Natural killer cell (primary cell): ENCODE results near the gene TYMS. TPM values are rescaled to one million over a fixed set of nuclear protein-coding genes. Genes with fewer than 3 reads are reported as not detected.

Experiments used
- ATAC-seq, 3 donors: fragments of 150-1000 bp in 2 of 3; fragments of 200-7000 bp in 1 of 3; cut with Tn5 transposase; 1 replicate in 1 of 3; 2 replicates in 2 of 3; pipeline ENCODE4 v1.10.0; 2021; ENCODE audit warnings: mild to moderate bottlenecking in 2 of 3, moderate library complexity in 2 of 3
- DNase-seq, 2 donors: peaks; one replicate each; pipeline versions ENCODE4 v3.0.0 to v3.0.0-alpha.2; 2013 to 2021; ENCODE audit warnings: mixed read lengths in 1 of 2
- H3K27ac ChIP-seq: one replicate; pipeline ENCODE4 v1.5.1; 2013; ENCODE audit warnings: mild to moderate bottlenecking, low read length
- H3K27me3 ChIP-seq: one replicate; pipeline ENCODE4 v1.6.1; 2013; ENCODE audit warnings: low read length; ENCODE audit not compliant: control insufficient read depth, insufficient read depth
- H3K36me3 ChIP-seq: one replicate; pipeline ENCODE4 v1.6.1; 2013; ENCODE audit warnings: low read length; ENCODE audit not compliant: control insufficient read depth, insufficient read depth
- H3K4me1 ChIP-seq: one replicate; pipeline ENCODE4 v1.6.1; 2013; ENCODE audit warnings: low read length; ENCODE audit not compliant: control insufficient read depth, insufficient read depth
- H3K4me3 ChIP-seq: one replicate; pipeline ENCODE4 v1.5.1; 2013; ENCODE audit warnings: low read length
- H3K9me3 ChIP-seq: one replicate; pipeline ENCODE4 v1.6.1; 2013; ENCODE audit warnings: low read length; ENCODE audit not compliant: control insufficient read depth, insufficient read depth
- H3K27ac Mint-ChIP-seq, 2 donors: one replicate each; pipeline ENCODE4 v1.8.0; 2022; ENCODE audit warnings: mild to moderate bottlenecking in 2 of 2, mixed read lengths in 2 of 2, moderate library complexity in 1 of 2
- H3K27me3 Mint-ChIP-seq, 2 donors: one replicate each; pipeline ENCODE4 v1.8.0; 2022; ENCODE audit warnings: low read depth in 2 of 2, mixed read lengths in 2 of 2
- H3K36me3 Mint-ChIP-seq: one replicate; pipeline ENCODE4 v1.8.0; 2022; ENCODE audit warnings: mixed read lengths
- H3K4me1 Mint-ChIP-seq, 2 donors: one replicate each; pipeline ENCODE4 v1.8.0; 2022; ENCODE audit warnings: mixed read lengths in 2 of 2
- H3K4me3 Mint-ChIP-seq: one replicate; pipeline ENCODE4 v1.8.0; 2022; ENCODE audit warnings: mild to moderate bottlenecking, moderate library complexity, mixed read lengths
- H3K9me3 Mint-ChIP-seq, 2 donors: one replicate each; pipeline ENCODE4 v1.8.0; 2022; ENCODE audit warnings: mixed read lengths in 2 of 2
- WGBS: methylation state at CpG from one replicate; pipeline ENCODE4 v1.1.7; 2013; ENCODE audit warnings: missing lambda C conversion rate; ENCODE audit not compliant: insufficient coverage; 5-methylcytosine and 5-hydroxymethylcytosine counted together
- intact Hi-C: fragments of 100-400 bp; cut with micrococcal nuclease; formaldehyde crosslinking; loops from one replicate; pipeline ENCODE4 v1.14.2; 2022
- total RNA-seq, 4 donors: library from RNA; stranded (reverse); fragments of 120-200 nt in 1 of 4; gene quantifications; one replicate each; pipeline versions ENCODE4 v1.2.3 to v1.2.4, GENCODE V29; 2013 to 2022
- TF ChIP-seq, protein P1 (sequence below): fragments of 200-600 bp; IDR thresholded peaks from one replicate; pipeline ENCODE4 v1.8.0; 2022; ENCODE audit warnings: antibody characterized with exemption

TYMS gene
- total RNA-seq, 3 donors from 2014 or later (not counting 1 experiment from before 2014, with no cell fraction given), result 5.8 to 13.6 (median 7.8) TPM

- H3K27me3 Mint-ChIP-seq, result peaks cover 7 to 18% of the 10 kb centered on the region in 2 donors
- no peaks in the 10 kb centered on the region for H3K9me3 Mint-ChIP-seq
- DNase-seq (no peak), ATAC-seq (no peak)
- H3K9me3 ChIP-seq, result no peaks in the 10 kb centered on the region
- TF ChIP-seq, protein P1, sequence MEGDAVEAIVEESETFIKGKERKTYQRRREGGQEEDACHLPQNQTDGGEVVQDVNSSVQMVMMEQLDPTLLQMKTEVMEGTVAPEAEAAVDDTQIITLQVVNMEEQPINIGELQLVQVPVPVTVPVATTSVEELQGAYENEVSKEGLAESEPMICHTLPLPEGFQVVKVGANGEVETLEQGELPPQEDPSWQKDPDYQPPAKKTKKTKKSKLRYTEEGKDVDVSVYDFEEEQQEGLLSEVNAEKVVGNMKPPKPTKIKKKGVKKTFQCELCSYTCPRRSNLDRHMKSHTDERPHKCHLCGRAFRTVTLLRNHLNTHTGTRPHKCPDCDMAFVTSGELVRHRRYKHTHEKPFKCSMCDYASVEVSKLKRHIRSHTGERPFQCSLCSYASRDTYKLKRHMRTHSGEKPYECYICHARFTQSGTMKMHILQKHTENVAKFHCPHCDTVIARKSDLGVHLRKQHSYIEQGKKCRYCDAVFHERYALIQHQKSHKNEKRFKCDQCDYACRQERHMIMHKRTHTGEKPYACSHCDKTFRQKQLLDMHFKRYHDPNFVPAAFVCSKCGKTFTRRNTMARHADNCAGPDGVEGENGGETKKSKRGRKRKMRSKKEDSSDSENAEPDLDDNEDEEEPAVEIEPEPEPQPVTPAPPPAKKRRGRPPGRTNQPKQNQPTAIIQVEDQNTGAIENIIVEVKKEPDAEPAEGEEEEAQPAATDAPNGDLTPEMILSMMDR, result no peak
- no peaks in the 10 kb centered on the region for H3K36me3 ChIP-seq
- WGBS, result 90% methylated on average over 7 of the region's 7 CpGs
- H3K4me1 ChIP-seq, result peaks cover 2% of the 10 kb centered on the region
- no peak overlapping the region for H3K4me3 Mint-ChIP-seq
- no peaks in the 10 kb centered on the region for H3K36me3 Mint-ChIP-seq
- H3K4me3 ChIP-seq, result no peak overlapping the region
- H3K4me1 Mint-ChIP-seq, result no peaks in the 10 kb centered on the region
- intact Hi-C loops, result no loop called here
- no peak overlapping the region for H3K27ac Mint-ChIP-seq
- H3K27me3 ChIP-seq, result no peaks in the 10 kb centered on the region
- no peak overlapping the region for H3K27ac ChIP-seq
These were observed 45.3 kb upstream of the TYMS start for GRCh38 chr18:612156-612555.

DNA sequence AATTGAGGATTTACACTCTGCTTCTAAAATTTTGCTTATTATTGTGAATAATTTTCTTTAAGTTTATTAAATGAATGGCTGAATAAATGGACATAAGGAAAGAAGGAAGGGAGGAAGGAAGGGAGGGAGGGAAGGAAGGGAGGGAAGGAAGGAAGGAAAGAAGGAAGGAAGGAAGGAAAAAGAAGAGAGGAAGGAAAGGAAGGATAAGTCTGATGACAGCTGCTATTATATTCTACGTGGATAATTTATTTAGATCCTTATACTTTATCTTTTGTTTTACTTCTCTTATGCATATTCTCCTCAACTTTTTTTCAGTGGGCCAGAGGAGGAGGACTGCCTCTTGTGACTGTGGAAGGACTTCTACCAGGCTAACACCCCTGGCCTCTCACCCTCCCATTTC, 43.3 kb upstream of the TYMS start:
- Histone ChIP-seq H3K4me3 (no peak overlapping the region), H3K27me3 (no peaks in the 10 kb centered on the region), H3K9me3 (no peaks in the 10 kb centered on the region), H3K36me3 (no peaks in the 10 kb centered on the region), H3K27ac (no peak overlapping the region), H3K4me1 (peaks cover 2% of the 10 kb centered on the region)
- no peaks in the 10 kb centered on the region for H3K4me1 Mint-ChIP-seq
- peaks cover 13 to 24% of the 10 kb centered on the region in 2 donors for H3K27me3 Mint-ChIP-seq
- no peak overlapping the region for H3K4me3 Mint-ChIP-seq
- no peak for ATAC-seq
- TF ChIP-seq, protein P1, result no peak
- DNase-seq, result no peak
- H3K9me3 Mint-ChIP-seq, result no peaks in the 10 kb centered on the region
- H3K27ac Mint-ChIP-seq, result no peak overlapping the region
- WGBS, result no CpG with 5 or more reads among the region's 1 CpG
- intact Hi-C loops, result no loop called here
- H3K36me3 Mint-ChIP-seq, result no peaks in the 10 kb centered on the region

DNA sequence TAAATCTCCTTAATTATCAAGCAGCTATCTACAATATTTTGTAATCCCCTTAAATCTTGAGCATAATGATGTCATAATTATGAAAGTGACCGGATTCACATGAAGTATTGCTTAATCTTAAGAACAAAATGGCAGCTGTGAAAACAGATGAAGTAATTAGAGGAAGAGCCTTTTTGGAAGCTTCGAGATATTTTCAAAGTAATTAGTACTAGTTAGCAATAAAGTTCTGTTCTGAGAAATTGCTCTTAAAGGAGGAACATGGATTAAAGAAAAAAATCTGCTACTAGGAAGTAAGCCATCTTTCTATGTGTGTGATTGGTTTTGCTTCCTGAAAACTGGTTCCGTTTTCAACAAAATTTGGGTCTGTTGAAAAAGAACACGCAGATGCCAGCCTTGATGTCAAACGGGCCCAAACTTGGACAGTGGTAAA, 42.3 kb upstream of the TYMS start:
- H3K9me3 ChIP-seq, result no peaks in the 10 kb centered on the region
- Mint-ChIP-seq H3K4me3 (no peak overlapping the region), H3K4me1 (no peaks in the 10 kb centered on the region), H3K9me3 (no peaks in the 10 kb centered on the region), H3K27me3 (peaks cover 12 to 24% of the 10 kb centered on the region in 2 donors), H3K36me3 (no peaks in the 10 kb centered on the region), H3K27ac (no peak overlapping the region)
- H3K4me1 ChIP-seq, result peaks cover 2% of the 10 kb centered on the region
- H3K27me3 ChIP-seq, result no peaks in the 10 kb centered on the region
- intact Hi-C loops, result no loop called here
- no peak overlapping the region for H3K27ac ChIP-seq
- TF ChIP-seq, protein P1, result no peak
- DNase-seq, result no peak
- H3K36me3 ChIP-seq, result no peaks in the 10 kb centered on the region
- H3K4me3 ChIP-seq, result no peak overlapping the region
- no peak for ATAC-seq
- 65% methylated on average over 5 of the region's 5 CpGs for WGBS

- Mint-ChIP-seq H3K27ac (no peak overlapping the region), H3K27me3 (peaks cover 7 to 20% of the 10 kb centered on the region in 2 donors), H3K4me1 (no peaks in the 10 kb centered on the region), H3K36me3 (no peaks in the 10 kb centered on the region), H3K4me3 (no peak overlapping the region), H3K9me3 (no peaks in the 10 kb centered on the region)
- no peak overlapping the region for H3K4me3 ChIP-seq
- TF ChIP-seq, protein P1, result no peak
- ATAC-seq (no peak), DNase-seq (no peak)
- H3K4me1 ChIP-seq, result peaks cover 2% of the 10 kb centered on the region
- 89% methylated on average over 4 of the region's 4 CpGs for WGBS
- no peaks in the 10 kb centered on the region for H3K36me3 ChIP-seq
- no peaks in the 10 kb centered on the region for H3K9me3 ChIP-seq
- H3K27me3 ChIP-seq, result no peaks in the 10 kb centered on the region
- H3K27ac ChIP-seq, result no peak overlapping the region
- intact Hi-C loops, result no loop called here
These were observed 41.7 kb upstream of the TYMS start for GRCh38 chr18:615773-616172.
